HepG2 (cell line): Measurements from ENCODE around the gene JMJD8. TPM values are rescaled to one million over a fixed set of nuclear protein-coding genes. Genes with fewer than 3 reads are reported as not detected.

Experiments used
- ATAC-seq: fragments of 200-7000 bp; cut with Tn5 transposase; 3 replicates; pipeline ENCODE4 v1.9.1; 2020; ENCODE audit warnings: mild to moderate bottlenecking, moderate library complexity
- BruUV-seq: library from RNA; stranded (reverse); fragments of 400-500 nt; replicated peaks from 2 replicates; lab custom pipeline; 2021; lab: Mats Ljungman, UMichigan
- CTCF ChIA-PET: fragments of 300-600 bp; formaldehyde crosslinking; extraction: SDS; loops from one replicate; lab custom pipeline; 2021; ENCODE audit warnings: low total read pairs, inconsistent platforms, low intra/inter-chr PET ratio; lab: Yijun Ruan, JAX
- POLR2A ChIA-PET: fragments of 350-600 bp; sonication (Branson Sonifier 250); formaldehyde crosslinking; loops from one replicate; lab custom pipeline; 2020; ENCODE audit warnings: antibody characterized with exemption, inconsistent platforms; lab: Yijun Ruan, JAX
- DNase-seq: peaks from one replicate; pipeline ENCODE4 v3.0.0-alpha.2; 2015; ENCODE audit warnings: low spot score
- FAIRE-seq: peaks from 3 replicates; lab custom pipeline; 2011; peaks lifted over from hg19 to GRCh38; lab: Jason Lieb, UNC
- H2AFZ ChIP-seq: one replicate; pipeline ENCODE4 v1.6.1; 2011; ENCODE audit warnings: low read length, inconsistent platforms
- H3K27ac ChIP-seq: fragments of 300-600 bp; 3 replicates; pipeline ENCODE4 v1.8.0; 2011; ENCODE audit warnings: mixed run types, mild to moderate bottlenecking, mixed read lengths, low read length, inconsistent platforms; ENCODE audit not compliant: insufficient read depth; ENCODE audit errors: extremely low read length
- H3K27me3 ChIP-seq, 2 experiments: fragments of 200-600 bp in 1 of 2; 2 replicates in 1 of 2; 3 replicates in 1 of 2; pipeline versions ENCODE4 v1.6.0 to v1.8.0; 2011; ENCODE audit warnings: low read length in 2 of 2, mild to moderate bottlenecking in 2 of 2, moderate library complexity in 2 of 2, inconsistent platforms in 1 of 2; ENCODE audit not compliant: insufficient read depth in 2 of 2, control insufficient read depth in 1 of 2
- H3K36me3 ChIP-seq, 2 experiments: fragments of 200-600 bp in 1 of 2; replicated peaks in 1 of 2; 2 replicates in 1 of 2; 3 replicates in 1 of 2; pipeline versions ENCODE4 v1.5.1 to v1.8.0; 2011; ENCODE audit warnings: low read length in 2 of 2, inconsistent platforms in 1 of 2; ENCODE audit not compliant: insufficient read depth in 2 of 2, control insufficient read depth in 1 of 2
- H3K4me1 ChIP-seq: 2 replicates; pipeline ENCODE4 v1.5.1; 2012; ENCODE audit warnings: low read length, inconsistent platforms; ENCODE audit not compliant: insufficient read depth
- H3K4me2 ChIP-seq: 2 replicates; pipeline ENCODE4 v1.6.0; 2011; ENCODE audit warnings: low read depth, low read length, inconsistent platforms
- H3K4me3 ChIP-seq, 3 experiments: fragments of 200-600 bp in 1 of 3; sonication (generic), shearing (Covaris generic) in 1 of 3; replicated peaks in 1 of 3; 2 replicates each; pipeline ENCODE4 v1.5.1; 2011 to 2016; ENCODE audit warnings: low read length in 3 of 3, inconsistent platforms in 2 of 3, low read depth in 2 of 3, mild to moderate bottlenecking in 2 of 3, control low read depth in 1 of 3, mixed read lengths in 1 of 3; ENCODE audit not compliant: insufficient read depth in 1 of 3
- H3K79me2 ChIP-seq: one replicate; pipeline ENCODE4 v1.6.1; 2011; ENCODE audit warnings: low read length, inconsistent platforms; ENCODE audit not compliant: insufficient read depth
- H3K9ac ChIP-seq: 2 replicates; pipeline ENCODE4 v1.6.0; 2011; ENCODE audit warnings: mild to moderate bottlenecking, low read depth, low read length, inconsistent platforms; ENCODE audit not compliant: insufficient read depth
- H3K9me3 ChIP-seq: 2 replicates; pipeline ENCODE4 v1.5.1; 2012; ENCODE audit warnings: mild to moderate bottlenecking, low read length
- H4K20me1 ChIP-seq: 2 replicates; pipeline ENCODE4 v1.6.0; 2011; ENCODE audit warnings: inconsistent platforms, mild to moderate bottlenecking, low read length, moderate library complexity; ENCODE audit not compliant: insufficient read depth
- DBP ChIP-seq: sonication (generic); formaldehyde crosslinking; IDR thresholded peaks from 2 replicates; pipeline ENCODE4 v1.4.0; 2020; ENCODE audit warnings: missing genetic modification reagents; ENCODE audit errors: not compliant biosample characterization
- ERF ChIP-seq: IDR thresholded peaks from 2 replicates; pipeline ENCODE4 v1.6.1; 2018; ENCODE audit warnings: missing biosample characterization, missing genetic modification reagents
- FIP1L1 ChIP-seq: fragments of 200-400 bp; formaldehyde crosslinking; IDR thresholded peaks from 2 replicates; pipeline ENCODE4 v1.6.1; 2018; ENCODE audit warnings: low read depth, mild to moderate bottlenecking, low read length, moderate library complexity, borderline replicate concordance; ENCODE audit not compliant: insufficient read depth
- HOXA7 ChIP-seq: sonication (generic); formaldehyde crosslinking; IDR thresholded peaks from 2 replicates; pipeline ENCODE4 v1.8.1; 2022; ENCODE audit warnings: mild to moderate bottlenecking, missing genetic modification reagents, moderate library complexity
- MXI1 ChIP-seq: IDR thresholded peaks from 3 replicates; pipeline ENCODE4 v1.6.1; 2012; ENCODE audit warnings: low read depth, low read length, inconsistent platforms, borderline replicate concordance
- NFKB2 ChIP-seq: sonication (generic); formaldehyde crosslinking; IDR thresholded peaks from 2 replicates; pipeline ENCODE4 v1.4.0; 2020; ENCODE audit warnings: missing genetic modification reagents, borderline replicate concordance
- RARG ChIP-seq: sonication (generic); formaldehyde crosslinking; IDR thresholded peaks from 2 replicates; pipeline ENCODE4 v1.4.0; 2020; ENCODE audit warnings: low read depth, mild to moderate bottlenecking, missing genetic modification reagents
- SUZ12 ChIP-seq: fragments of 150-350 bp; IDR thresholded peaks from 2 replicates; pipeline ENCODE4 v1.6.1; 2014; ENCODE audit warnings: low read depth, low read length
- TBX3 ChIP-seq: fragments of 450-650 bp; IDR thresholded peaks from 2 replicates; pipeline ENCODE4 v1.6.1; 2017; ENCODE audit warnings: antibody characterized with exemption, mild to moderate bottlenecking, inconsistent platforms, borderline replicate concordance
- ZBTB33 ChIP-seq: sonication (generic); formaldehyde crosslinking; IDR thresholded peaks from 2 replicates; pipeline ENCODE4 v1.4.0; 2020; ENCODE audit warnings: missing genetic modification reagents
- ZBTB37 ChIP-seq: sonication (generic); formaldehyde crosslinking; IDR thresholded peaks from 2 replicates; pipeline ENCODE4 v1.4.0; 2020; ENCODE audit warnings: mild to moderate bottlenecking, missing genetic modification reagents
- ZMAT5 ChIP-seq: sonication (generic); formaldehyde crosslinking; IDR thresholded peaks from 2 replicates; pipeline ENCODE4 v1.5.0; 2020; ENCODE audit warnings: mild to moderate bottlenecking, low read depth, missing genetic modification reagents, borderline replicate concordance
- ZNF24 ChIP-seq: fragments of 450-650 bp; IDR thresholded peaks from 2 replicates; pipeline ENCODE4 v1.6.1; 2017; ENCODE audit warnings: antibody characterized with exemption, mild to moderate bottlenecking
- ZNF383 ChIP-seq: sonication (generic); formaldehyde crosslinking; IDR thresholded peaks from 2 replicates; pipeline ENCODE4 v1.4.0; 2020; ENCODE audit warnings: missing genetic modification reagents, mild to moderate bottlenecking, borderline replicate concordance
- ZNF572 ChIP-seq: sonication (generic); formaldehyde crosslinking; IDR thresholded peaks from 2 replicates; pipeline ENCODE4 v1.5.1; 2020; ENCODE audit warnings: mild to moderate bottlenecking, missing genetic modification reagents
- ZNF580 ChIP-seq: IDR thresholded peaks from 2 replicates; pipeline ENCODE4 v1.6.1; 2016; ENCODE audit warnings: low read depth, borderline replicate concordance
- ZNF724P ChIP-seq: sonication (generic); formaldehyde crosslinking; IDR thresholded peaks from 2 replicates; pipeline ENCODE4 v1.8.0; 2022; ENCODE audit warnings: missing genetic modification reagents, borderline replicate concordance
- WGBS: methylation state at CpG from one replicate; pipeline ENCODE4 v1.1.6; 2017; ENCODE audit warnings: low lambda C conversion rate; 5-methylcytosine and 5-hydroxymethylcytosine counted together
- in situ Hi-C: cut with HindIII; loops from 2 replicates; pipeline ENCODE4 v1.10.0; 2017; ENCODE audit warnings: low pct_unique_long_range_greater_than_20kb; ENCODE audit not compliant: extremely low pct_ligation_motif_present
- intact Hi-C: fragments of 100-400 bp; cut with micrococcal nuclease; formaldehyde crosslinking; loops from one replicate; pipeline ENCODE4 v1.10.0; 2022; ENCODE audit not compliant: unreplicated experiment
- polyA plus RNA-seq, 8 experiments: library from polyadenylated mRNA; depleted of rRNA in 3 of 8; stranded (reverse) in 7 of 8; unstranded in 1 of 8; fragments of >200 nt; fragmentation: Illumina TruSeq in 4 of 8; extraction: Trizol in 4 of 8; gene quantifications; 2 replicates each; pipeline versions ENCODE4 v1.2.1 to v1.2.3, GENCODE V29; 2011 to 2016; ENCODE audit warnings: low read depth in 4 of 8, missing spikeins in 1 of 8, mixed read lengths in 1 of 8; ENCODE audit not compliant: insufficient read depth in 1 of 8
- total RNA-seq, 5 experiments: library from RNA; depleted of rRNA; stranded (reverse); fragments of >200 nt; fragmentation: Illumina TruSeq; extraction: Trizol; gene quantifications; 2 replicates each; pipeline ENCODE4 v1.2.3, GENCODE V29; 2016; ENCODE audit warnings: low read depth in 1 of 5

The JMJD8 gene
- total and polyA plus RNA-seq, 2 of the 13 experiments (the other 11 are each of a cell fraction or from before 2014, with no cell fraction given) = 2.6 to 11.8 TPM

- TF ChIP-seq SUZ12 (no peak), FIP1L1 (no peak), ZBTB37 (no peak), ZNF572 (CRISPR knock-in tag) (no peak), TBX3 (no peak), HOXA7 (CRISPR knock-in tag) (no peak), ZNF24 (no peak), RARG (no peak), NFKB2 (CRISPR knock-in tag) (no peak; the same call in 1 of the 2 replicates)
Observed at GRCh38 chr16:667780-668518, 16.2 kb downstream of the JMJD8 start, which contains the start of gene RHOT2 (continued).

- peaks cover 18% of the 10 kb centered on the region for H3K4me1 ChIP-seq
- H3K9me3 ChIP-seq = no peaks in the 10 kb centered on the region
- FAIRE-seq = no peak
- WGBS = 93% methylated on average over 13 of the region's 22 CpGs
- POLR2A ChIA-PET = interaction anchor here (0.7 to 2.0 kb wide), 9 partner anchors 9 to 31 kb away, joined by 3 to 8 read pairs (median 5); partner anchors contain the start of genes METTL26, RHBDL1, STUB1 and WDR24
- peak overlapping the region; percentile 59 for H3K9ac ChIP-seq
- peaks cover 17% of the 10 kb centered on the region for H3K79me2 ChIP-seq
- intact Hi-C loops = no loop called here
- peaks cover 10 to 27% of the 10 kb centered on the region in 2 experiments; a peak in 4 of 5 replicates for H3K36me3 ChIP-seq
- in situ Hi-C loops = no loop called here
- no peak for DNase-seq
- H4K20me1 ChIP-seq = no peaks in the 10 kb centered on the region
- no peaks in the 10 kb centered on the region for H3K27me3 ChIP-seq
- H3K27ac ChIP-seq = peak overlapping the region; percentile 58
- no TSS peak for BruUV-seq
- H2AFZ ChIP-seq = peak overlapping the region; percentile 83
- H3K4me3 ChIP-seq = peak overlapping the region in 1 of 3 experiments; percentile 87; a peak in 1 of 6 replicates
- CTCF ChIA-PET = interaction anchor here (1.0 to 1.4 kb wide), 3 partner anchors 8 to 19 kb away, joined by 3 to 4 read pairs (median 4); partner anchors contain the start of gene STUB1
- peak overlapping the region; percentile 92 for H3K4me2 ChIP-seq
- ATAC-seq = no peak
- no peak for TF ChIP-seq ZNF580 (CRISPR knock-in tag)
- no peak for TF ChIP-seq RARG
- no peak for TF ChIP-seq ZNF383 (CRISPR knock-in tag)
- no peak for TF ChIP-seq MXI1
- TF ChIP-seq DBP (CRISPR knock-in tag) = no peak
- TF ChIP-seq ERF (CRISPR knock-in tag) = no peak
- TF ChIP-seq ZBTB33 (CRISPR knock-in tag) = peak; percentile 11; the same call in 1 of the 2 replicates
- peak; percentile 18 for TF ChIP-seq ZNF724P
- no peak for TF ChIP-seq ZMAT5
Observed at GRCh38 chr16:667113-667779, 16.9 kb downstream of the JMJD8 start.
